Ishikawa (cell line): ENCODE data around the gene XXYLT1.

Experiments used
- CEBPB ChIP-seq: IDR thresholded peaks from 2 replicates; pipeline ENCODE4 v1.6.1; 2012
- CREB1 ChIP-seq: IDR thresholded peaks from 2 replicates; pipeline ENCODE4 v1.6.1; 2012; ENCODE audit warnings: low read depth
- EP300 ChIP-seq: IDR thresholded peaks from 2 replicates; pipeline ENCODE4 v1.6.1; 2012; ENCODE audit warnings: borderline replicate concordance
- RAD21 ChIP-seq: IDR thresholded peaks from 2 replicates; pipeline ENCODE4 v1.6.1; 2012; ENCODE audit warnings: low read depth
- TF ChIP-seq, protein P1 (sequence below): IDR thresholded peaks from 2 replicates; pipeline ENCODE4 v1.6.1; 2012; ENCODE audit warnings: low read depth, mild to moderate bottlenecking

DNA sequence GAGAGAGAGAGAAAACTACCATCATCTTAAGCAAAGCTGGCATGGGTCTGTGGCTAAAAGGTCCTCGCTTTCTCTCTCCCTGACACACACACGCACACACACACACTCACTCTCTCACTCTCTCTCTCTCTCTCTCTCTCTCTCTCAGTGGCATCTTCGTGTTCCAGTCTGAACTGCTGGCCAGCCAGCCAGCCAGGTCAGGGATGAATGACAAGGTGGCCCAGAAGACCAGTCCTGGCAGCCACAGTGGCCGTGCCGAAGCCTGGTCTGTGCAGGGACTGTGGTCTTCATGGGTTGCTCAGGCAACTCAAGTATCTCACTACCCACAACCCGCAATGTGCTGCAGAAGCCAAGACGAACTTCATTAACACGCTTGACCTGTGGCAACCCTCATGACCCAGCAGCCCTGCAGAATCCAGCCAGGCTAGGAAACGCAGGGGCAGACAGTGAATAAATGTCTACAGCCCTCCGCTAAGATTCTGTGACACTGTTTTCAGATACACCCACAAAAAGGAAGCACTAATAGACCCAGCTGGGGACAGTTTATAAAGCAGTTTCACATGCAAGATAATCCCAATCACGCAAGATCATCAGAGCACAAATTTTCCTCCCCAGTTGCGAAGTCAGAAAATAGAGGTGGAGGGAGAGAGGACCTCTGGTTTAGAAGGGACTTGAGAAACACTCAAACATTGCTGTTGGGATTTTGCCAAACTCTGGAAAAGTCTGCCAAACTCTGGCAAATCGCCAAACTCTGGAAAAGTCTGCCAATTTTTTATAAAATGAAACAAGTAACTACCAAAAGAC lies 66.4 kb downstream of the XXYLT1 start:
- TF ChIP-seq CREB1 (no peak), EP300 (no peak), CEBPB (no peak), RAD21 (no peak)
- TF ChIP-seq, protein P1, sequence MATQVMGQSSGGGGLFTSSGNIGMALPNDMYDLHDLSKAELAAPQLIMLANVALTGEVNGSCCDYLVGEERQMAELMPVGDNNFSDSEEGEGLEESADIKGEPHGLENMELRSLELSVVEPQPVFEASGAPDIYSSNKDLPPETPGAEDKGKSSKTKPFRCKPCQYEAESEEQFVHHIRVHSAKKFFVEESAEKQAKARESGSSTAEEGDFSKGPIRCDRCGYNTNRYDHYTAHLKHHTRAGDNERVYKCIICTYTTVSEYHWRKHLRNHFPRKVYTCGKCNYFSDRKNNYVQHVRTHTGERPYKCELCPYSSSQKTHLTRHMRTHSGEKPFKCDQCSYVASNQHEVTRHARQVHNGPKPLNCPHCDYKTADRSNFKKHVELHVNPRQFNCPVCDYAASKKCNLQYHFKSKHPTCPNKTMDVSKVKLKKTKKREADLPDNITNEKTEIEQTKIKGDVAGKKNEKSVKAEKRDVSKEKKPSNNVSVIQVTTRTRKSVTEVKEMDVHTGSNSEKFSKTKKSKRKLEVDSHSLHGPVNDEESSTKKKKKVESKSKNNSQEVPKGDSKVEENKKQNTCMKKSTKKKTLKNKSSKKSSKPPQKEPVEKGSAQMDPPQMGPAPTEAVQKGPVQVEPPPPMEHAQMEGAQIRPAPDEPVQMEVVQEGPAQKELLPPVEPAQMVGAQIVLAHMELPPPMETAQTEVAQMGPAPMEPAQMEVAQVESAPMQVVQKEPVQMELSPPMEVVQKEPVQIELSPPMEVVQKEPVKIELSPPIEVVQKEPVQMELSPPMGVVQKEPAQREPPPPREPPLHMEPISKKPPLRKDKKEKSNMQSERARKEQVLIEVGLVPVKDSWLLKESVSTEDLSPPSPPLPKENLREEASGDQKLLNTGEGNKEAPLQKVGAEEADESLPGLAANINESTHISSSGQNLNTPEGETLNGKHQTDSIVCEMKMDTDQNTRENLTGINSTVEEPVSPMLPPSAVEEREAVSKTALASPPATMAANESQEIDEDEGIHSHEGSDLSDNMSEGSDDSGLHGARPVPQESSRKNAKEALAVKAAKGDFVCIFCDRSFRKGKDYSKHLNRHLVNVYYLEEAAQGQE, result no peak
